ENCODE results near the gene TEX36.
A peak's percentile ranks its signal among the peaks of the same experiment; 100 is the strongest.
"Not testable (repeated sequence)": the region's sequence is repeated elsewhere in the genome, so short reads cannot be mapped to it uniquely, and the experiment has no call there.

TEX36 gene

DNA sequence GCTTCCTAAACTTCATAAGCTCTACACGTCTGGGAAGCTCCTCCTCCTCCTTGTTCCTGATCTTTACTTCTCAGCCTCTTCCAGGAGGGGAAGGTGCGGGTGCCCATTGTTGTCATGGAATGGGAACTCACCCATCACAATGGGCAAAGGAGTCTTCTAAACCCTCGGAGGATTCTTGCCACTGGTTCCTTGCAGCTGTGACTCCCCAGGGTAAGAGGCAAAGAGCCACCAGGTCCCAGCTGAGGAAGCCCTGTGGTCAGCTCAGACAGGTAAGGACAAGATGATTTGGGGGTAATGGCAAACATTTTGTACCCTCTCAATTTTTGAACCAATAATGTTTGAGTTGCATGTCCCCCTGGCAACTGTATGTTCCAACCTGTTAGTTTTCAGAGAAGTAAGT is at the start of gene TEX36:
Gene TEX36, minus strand, starts transcription at position 101 of the 400 bp plus-strand sequence. CDS start 174 bp downstream, outside the sequence.
- in situ Hi-C loops (cut with HindIII; ENCODE audit: low pct_unique_long_range_greater_than_20kb, low sequenced_read_pairs) = no loop called here
- no peak for DNase-seq (ENCODE audit: low read depth in 1 of 2, low spot score in 1 of 2)
- no peak for TF ChIP-seq JUND (IDR thresholded peaks at IDR 0.05; ENCODE audit: low read depth)

- no peak for DNase-seq (ENCODE audit: low read depth in 1 of 2, low spot score in 1 of 2)
- no peak for TF ChIP-seq JUND (IDR thresholded peaks at IDR 0.05; ENCODE audit: low read depth)
- in situ Hi-C loops (cut with HindIII; ENCODE audit: low pct_unique_long_range_greater_than_20kb, low sequenced_read_pairs) = no loop called here
These were observed 44.5 kb upstream of the TEX36 start for GRCh38 chr10:125727436-125727835.

DNA sequence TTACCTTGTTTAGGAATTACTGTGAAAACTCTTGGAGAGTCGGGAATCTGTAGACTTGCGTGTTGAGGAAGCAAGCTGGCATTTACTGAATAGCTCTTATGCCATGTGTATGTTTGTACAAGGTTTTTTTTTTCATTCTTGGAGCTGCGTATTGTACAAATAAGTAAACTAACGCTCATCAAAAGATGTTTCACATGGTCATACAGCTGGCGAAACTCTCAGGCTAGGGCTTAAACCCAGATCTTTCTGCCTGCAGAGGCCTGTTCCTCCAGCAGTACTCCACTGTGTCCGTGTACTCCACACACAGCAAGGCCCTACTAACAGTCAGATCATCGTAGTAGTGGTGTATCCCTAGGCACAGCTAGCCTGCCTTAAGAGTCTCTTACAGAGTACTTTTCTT is 44.0 kb upstream of the TEX36 start:
- no peak for TF ChIP-seq JUND (IDR thresholded peaks at IDR 0.05; ENCODE audit: low read depth)
- in situ Hi-C loops (cut with HindIII; ENCODE audit: low pct_unique_long_range_greater_than_20kb, low sequenced_read_pairs) = no loop called here
- DNase-seq (ENCODE audit: low read depth in 1 of 2, low spot score in 1 of 2) = no peak

- no peak for DNase-seq (ENCODE audit: low read depth in 1 of 2, low spot score in 1 of 2)
- in situ Hi-C loops (cut with HindIII; ENCODE audit: low pct_unique_long_range_greater_than_20kb, low sequenced_read_pairs) = no loop called here
- no peak for TF ChIP-seq JUND (IDR thresholded peaks at IDR 0.05; ENCODE audit: low read depth)
These were observed 39.8 kb upstream of the TEX36 start for GRCh38 chr10:125722811-125723210.

DNA sequence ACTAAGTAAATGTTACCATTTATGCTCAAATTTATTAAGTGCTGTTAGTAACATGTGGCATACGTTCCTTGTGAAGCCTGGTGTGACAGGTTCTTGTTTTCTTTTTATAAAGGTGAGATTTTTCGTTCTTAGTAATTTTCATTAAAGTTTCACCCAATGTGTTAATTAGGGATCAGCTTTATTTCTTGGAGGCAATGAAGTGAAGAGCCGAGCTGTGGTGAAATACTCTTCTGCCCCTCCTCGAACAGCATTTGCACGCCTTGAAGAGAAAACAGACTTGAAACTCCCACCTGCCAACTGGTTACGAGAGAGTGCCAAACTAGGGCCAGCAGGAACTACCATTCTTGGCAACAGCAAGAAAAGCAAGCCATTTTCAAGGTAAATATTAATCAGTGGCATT is 38.1 kb upstream of the TEX36 start:
- DNase-seq (ENCODE audit: low read depth in 1 of 2, low spot score in 1 of 2) = no peak
- in situ Hi-C loops (cut with HindIII; ENCODE audit: low pct_unique_long_range_greater_than_20kb, low sequenced_read_pairs) = no loop called here
- TF ChIP-seq JUND (IDR thresholded peaks at IDR 0.05; ENCODE audit: low read depth) = no peak

DNA sequence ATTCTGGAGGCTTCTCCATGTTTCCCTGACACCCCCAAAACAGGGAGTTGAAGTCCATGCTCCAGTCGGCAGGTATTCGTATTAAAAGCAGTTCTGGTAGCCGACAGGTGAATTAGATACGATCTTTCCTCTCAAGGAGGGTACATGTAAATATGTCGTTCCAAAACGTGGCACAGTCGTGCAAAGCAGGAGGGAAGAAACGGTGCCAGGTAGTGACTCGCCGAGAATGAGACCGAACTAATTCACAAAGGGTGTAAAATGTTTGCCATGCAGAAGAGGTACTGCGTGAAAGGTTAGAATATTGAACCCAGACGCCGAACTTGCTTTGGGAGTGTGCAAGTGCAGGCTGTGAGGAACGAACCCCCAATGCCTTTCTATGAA is 37.0 kb upstream of the TEX36 start:
- in situ Hi-C loops (cut with HindIII; ENCODE audit: low pct_unique_long_range_greater_than_20kb, low sequenced_read_pairs) = no loop called here
- DNase-seq (ENCODE audit: low read depth in 1 of 2, low spot score in 1 of 2) = no peak
- TF ChIP-seq JUND (IDR thresholded peaks at IDR 0.05; ENCODE audit: low read depth) = no peak

DNA sequence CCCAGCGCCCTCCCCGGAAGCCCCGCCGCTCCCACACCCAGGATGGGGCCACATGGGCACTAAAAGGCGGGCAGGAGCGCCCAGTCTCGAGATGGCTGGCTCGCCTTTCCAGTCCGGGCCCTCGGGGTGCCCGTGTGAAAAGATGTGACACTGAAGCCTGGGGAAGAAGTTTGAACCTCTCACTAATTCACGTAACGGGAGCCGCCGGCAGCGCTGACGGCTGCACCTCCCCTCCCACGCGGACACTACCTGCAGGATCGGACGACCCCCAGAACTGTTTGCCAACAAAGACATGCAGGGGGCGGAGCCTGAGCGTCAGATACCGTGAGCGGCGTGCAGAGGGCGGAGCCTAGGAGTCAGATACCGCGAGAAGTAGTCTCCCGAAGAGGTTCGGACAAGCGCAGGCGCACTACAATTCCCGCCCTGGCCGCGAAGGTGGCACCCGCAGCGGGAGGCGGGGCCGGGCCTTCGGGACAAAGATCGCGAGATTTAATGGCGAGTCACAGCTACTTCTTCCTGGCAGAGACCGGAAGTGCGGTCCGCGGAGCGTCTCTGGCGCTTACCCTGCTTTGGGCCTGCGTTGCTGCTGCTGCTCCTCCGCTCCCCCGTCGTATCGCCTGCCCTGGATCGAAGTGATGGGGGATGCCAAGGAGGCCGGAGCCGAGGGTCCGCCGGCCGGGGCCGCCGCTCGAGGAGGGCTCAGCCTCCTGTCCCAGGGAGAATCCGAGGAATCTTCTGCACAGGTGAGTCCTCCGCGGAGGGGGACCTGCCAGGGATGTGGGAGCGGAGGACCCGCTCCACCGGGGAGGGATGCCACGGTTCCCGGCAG is 36.4 kb upstream of the TEX36 start, which contains the start of gene EDRF1:
Gene EDRF1, plus strand, starts transcription at position 537 of the 829 bp plus-strand sequence. Its CDS starts 99 bp downstream, at position 636.
- peak; percentile 77 to 98 for DNase-seq (ENCODE audit: low read depth in 1 of 2, low spot score in 1 of 2)
- in situ Hi-C loops (cut with HindIII; ENCODE audit: low pct_unique_long_range_greater_than_20kb, low sequenced_read_pairs) = no loop called here
- no peak for TF ChIP-seq JUND (IDR thresholded peaks at IDR 0.05; ENCODE audit: low read depth)

DNA sequence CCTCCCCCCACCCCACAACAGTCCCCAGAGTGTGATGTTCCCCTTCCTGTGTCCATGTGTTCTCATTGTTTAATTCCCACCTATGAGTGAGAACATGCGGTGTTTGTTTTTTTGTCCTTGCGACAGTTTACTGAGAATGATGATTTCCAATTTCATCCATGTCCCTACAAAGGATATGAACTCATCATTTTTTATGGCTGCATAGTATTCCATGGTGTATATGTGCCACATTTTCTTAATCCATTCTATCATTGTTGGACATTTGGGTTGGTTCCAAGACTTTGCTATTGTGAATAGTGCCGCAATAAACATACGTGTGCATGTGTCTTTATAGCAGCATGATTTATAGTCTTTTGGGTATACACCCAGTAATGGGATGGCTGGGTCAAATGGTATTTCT is 31.8 kb upstream of the TEX36 start:
- DNase-seq (ENCODE audit: low read depth in 1 of 2, low spot score in 1 of 2); in situ Hi-C loops (cut with HindIII; ENCODE audit: low pct_unique_long_range_greater_than_20kb, low sequenced_read_pairs): not testable (repeated sequence)

DNA sequence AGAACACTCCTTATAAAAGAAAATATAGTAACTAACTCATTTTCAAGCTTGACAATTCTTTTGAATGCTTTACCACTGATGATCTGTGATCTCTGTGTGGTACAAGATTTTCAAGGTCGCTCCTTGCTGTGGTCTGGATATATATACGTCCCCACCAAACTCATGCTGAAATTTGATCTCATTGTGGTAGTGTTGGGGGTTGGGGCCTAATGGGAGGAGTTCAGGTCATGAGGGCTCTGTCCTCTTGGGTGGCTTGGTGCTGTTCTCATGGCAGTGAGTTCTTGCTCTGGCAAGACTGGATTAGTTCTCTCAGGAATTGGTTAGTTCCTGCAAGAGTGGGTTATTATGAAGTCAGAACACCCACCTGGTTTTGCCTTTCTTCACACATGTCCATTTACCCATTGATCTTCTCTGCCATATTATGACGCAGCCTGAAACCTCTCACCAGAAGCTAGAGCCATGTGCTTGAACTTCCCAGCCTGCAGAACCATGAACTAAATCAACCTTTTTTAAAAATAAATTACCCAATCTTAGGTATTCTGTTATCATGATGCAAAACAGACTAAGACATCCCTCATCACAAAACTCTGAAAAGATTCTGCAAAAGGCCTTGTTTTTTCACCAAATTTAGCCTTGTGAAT is 28.3 kb upstream of the TEX36 start:
- in situ Hi-C loops (cut with HindIII; ENCODE audit: low pct_unique_long_range_greater_than_20kb, low sequenced_read_pairs) = no loop called here
- TF ChIP-seq JUND (IDR thresholded peaks at IDR 0.05; ENCODE audit: low read depth) = no peak
- DNase-seq (ENCODE audit: low read depth in 1 of 2, low spot score in 1 of 2) = no peak

GRCh38 chr10:125709553-125710474 is 26.9 kb upstream of the TEX36 start:
- TF ChIP-seq JUND (IDR thresholded peaks at IDR 0.05; ENCODE audit: low read depth) = no peak
- in situ Hi-C loops (cut with HindIII; ENCODE audit: low pct_unique_long_range_greater_than_20kb, low sequenced_read_pairs) = no loop called here
- no peak for DNase-seq (ENCODE audit: low read depth in 1 of 2, low spot score in 1 of 2)

- in situ Hi-C loops (cut with HindIII; ENCODE audit: low pct_unique_long_range_greater_than_20kb, low sequenced_read_pairs) = no loop called here
- TF ChIP-seq JUND (IDR thresholded peaks at IDR 0.05; ENCODE audit: low read depth) = no peak
These were observed 26.1 kb upstream of the TEX36 start for GRCh38 chr10:125708971-125709503.

More at GRCh38 chr10:125708971-125709503, 26.1 kb upstream of the TEX36 start:
- DNase-seq (ENCODE audit: low read depth in 1 of 2, low spot score in 1 of 2) = no peak

Data from T47D (cell line).